ENCODE measurements around the gene ARGLU1.
A peak's percentile ranks its signal among the peaks of the same experiment; 100 is the strongest.

Gene ARGLU1

DNA sequence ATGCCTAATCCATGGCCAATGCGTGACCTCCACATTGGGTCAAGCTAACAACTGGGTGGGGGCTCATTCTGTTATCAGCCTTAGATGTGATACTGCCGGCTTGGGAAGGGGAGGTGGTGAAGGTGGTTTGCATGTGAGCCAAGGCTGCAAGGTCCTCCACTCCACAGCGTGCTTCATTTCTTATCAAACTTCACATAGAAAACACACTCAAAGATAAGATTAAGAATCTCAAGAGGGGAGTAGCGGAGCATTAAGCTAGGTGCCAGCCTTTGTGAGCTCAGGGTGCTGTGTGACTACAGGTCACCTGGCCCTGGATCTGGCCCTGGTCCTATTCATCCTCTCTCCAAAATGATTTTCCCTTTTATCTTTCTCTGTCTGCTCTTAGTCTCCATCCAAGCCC is 13.3 kb upstream of the ARGLU1 start:
- DNase-seq, result no peak

DNA sequence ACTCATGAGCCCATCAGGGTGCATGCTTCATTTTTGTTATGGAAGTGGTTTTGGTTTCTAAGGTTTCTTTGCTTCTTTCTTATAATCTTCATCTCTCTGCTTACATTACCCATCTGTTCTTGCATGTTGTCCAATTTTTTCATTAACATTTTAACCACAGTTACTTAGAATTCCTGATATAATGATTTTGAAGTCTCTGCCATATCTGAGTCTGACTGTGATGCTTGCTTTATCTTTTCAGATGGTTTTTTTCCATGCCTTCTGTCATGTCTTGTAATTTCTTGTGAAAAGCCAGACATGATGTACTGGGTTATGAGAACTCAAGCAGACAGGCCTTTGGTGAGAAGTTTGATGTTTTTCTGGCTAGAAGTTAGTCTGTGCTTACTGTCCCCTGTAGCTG is 8.0 kb upstream of the ARGLU1 start:
- DNase-seq, result no peak

DNA sequence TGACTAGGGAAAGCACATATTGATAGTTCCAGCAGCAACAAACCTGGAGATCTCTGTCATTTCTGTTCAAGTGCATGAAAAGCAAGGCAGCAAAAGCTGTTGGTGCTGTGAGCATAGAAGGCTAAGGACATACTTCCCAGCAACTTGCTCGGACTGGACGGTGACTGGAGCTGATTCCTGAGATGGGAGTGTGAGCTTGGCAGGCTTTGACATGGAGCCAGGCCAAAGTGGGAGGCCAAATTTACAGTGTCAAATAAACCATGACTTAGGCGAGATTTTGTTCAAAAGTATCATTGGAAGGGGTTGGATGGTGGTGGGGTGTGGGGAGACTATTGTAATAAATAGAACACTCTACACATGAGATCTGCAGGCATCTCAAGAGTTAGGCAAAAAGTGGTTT is 5.9 kb upstream of the ARGLU1 start:
- no peak for DNase-seq

DNA sequence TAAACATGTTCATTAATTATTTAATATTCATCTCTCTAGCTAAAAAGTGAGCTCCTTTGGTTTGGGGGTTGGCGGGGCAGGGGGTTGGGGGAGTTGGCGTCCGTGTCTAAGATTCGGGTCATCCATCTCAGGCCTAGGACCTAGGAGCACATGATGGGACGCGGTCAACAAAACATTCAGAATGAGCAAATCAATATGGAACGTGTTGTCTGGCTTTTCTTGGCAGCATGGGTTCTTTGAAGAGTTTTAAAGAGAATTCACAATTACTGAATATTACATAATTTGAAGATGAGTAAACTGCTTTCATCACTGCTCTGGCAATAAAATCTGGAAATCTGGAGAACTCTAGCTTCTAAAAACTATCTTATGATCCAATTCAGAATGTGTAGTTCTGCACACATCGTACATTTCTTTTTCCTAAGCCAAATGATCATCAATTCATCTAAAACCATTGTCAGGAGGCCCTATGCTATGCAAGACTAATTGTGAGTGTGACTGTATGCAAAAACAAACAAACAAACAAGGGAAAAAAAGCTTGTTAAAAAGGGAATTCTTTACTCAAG is 5.4 kb upstream of the ARGLU1 start:
- DNase-seq, result no peak

DNA sequence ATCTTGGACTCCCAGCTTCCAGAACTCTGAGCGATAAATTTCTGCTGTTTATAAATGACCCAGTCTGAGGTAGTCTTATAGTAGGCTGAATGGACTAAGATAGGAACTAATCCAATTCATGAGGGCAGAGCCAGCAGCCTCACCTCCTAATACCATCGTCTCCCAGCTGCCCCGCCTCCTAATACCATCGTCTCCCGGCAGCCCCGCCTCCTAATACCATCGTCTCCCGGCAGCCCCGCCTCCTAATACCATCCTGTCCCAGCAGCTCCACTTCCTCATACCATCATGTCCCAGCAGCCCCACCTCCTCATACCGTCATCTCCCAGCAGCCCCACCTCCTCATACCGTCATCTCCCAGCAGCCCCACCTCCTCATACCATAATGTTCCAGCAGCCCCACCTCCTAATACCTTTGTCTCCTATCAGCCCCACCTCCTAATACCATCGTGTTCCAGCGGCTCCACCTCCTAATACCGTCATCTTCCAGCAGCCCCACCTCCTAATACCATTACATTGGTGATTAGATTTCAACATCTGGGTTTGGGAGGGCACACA is 2.4 kb upstream of the ARGLU1 start:
- DNase-seq, result peak; percentile 63

DNA sequence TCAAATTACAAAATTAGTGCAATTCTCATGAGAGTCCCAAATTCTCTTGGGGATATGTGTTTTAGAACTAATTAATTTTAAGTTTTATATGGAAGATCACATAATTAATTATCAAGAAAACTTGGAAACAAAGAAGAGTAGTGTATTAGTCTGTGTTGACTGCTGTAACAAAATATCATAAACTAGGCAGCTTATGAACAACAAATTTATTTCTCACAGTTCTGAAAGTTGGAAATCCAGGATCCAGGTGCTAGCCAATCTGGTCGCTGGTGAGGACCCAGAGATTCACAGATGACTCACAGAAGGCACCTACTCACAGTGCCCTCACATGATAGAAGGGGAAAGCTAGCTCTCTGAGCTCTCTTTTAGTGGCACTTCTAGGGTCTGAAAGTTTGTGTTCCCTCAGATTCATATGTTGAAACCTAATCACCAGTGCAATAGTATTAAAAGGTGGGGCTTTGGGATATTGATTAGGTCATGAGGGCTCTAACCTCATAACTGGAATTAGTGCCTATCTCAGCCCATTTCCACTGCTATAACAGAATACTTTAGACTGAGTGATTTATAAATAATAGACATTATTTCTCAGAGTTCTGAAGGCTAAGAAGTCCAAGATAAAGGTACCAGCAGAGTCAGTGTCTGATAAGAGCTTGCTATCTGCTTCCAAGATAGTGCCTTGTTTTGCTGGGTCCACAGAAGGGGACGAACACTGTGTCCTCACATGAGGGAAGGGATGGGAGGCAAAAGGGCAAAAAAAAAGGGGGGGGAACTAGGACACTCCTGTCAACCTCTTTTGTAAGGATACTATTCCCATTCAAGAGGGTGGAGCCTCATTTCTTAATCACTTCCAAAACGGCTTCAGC is 1.5 kb upstream of the ARGLU1 start:
- no peak for DNase-seq

DNA sequence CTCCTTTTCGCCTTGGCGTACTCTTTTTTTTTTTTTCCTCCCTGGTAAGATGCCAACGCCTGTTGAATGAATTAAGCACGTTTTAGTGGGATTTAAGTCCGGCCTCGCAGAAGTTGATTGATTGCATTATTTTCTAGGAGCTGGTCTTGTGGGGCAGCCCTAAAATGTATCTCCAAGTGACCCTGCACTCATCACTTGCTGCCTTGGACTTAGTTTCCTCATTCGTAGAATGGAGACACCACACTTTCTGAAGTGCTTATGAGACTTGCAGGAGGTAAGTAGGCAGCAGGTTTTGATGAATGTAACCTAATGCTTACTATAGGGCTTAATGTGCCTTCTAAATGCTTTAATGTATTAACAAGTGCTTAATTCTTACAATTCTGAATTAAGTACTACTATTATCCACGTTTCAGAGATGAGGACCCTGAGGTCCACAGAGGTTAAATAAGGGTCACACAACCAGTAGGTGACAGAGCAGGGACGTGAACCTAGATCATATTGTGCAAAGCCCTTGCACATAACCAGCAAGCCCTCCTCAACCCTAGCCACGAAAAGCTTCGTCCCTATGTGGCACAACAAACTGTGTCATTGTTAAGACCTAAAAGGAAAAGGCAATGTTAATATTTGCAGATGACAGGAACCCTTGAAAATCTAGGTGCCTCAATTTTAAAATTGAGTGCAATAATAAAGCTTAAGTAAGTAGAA is 514 bp upstream of the ARGLU1 start:
- no peak for DNase-seq

DNA sequence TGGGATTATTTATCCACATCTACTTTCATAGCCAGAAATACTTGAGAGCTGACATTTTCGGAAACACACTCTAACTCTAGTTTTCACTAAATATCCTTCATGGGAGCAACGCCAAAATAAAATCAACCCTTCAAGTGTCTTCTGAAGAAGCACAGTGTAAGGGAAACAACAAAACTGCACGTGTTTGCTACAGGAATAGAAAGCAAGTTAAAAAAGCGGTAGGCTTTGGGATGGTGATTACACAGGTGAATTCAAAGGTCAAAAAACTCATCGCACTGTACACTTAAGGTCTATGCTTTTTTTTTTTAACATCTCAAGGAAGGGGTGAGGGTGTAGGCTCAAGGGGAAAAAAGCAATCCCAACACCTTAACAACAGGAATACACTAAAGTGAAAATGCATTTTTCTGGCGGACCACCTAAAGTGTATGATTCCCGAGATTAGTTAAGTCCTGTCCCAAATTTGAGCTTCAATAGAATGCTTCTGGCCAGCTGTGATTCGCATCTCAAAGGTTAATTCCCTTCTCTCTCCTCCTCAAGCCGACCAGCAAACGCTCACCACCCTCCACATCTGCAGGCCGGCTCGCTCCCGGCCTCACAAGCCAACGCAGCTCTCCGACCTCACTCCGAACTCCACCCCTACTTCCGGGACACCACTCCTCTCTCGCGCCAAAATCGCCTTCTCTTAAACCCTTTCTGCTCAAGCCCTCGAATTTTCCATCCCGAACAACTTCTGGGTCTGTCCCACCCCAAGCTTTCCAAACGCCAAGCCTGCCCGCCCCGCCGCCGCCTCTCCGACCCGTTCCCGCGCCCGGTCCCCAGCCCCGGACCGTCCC is 1.1 kb downstream of the ARGLU1 start:
- DNase-seq, result peak; percentile 57

DNA sequence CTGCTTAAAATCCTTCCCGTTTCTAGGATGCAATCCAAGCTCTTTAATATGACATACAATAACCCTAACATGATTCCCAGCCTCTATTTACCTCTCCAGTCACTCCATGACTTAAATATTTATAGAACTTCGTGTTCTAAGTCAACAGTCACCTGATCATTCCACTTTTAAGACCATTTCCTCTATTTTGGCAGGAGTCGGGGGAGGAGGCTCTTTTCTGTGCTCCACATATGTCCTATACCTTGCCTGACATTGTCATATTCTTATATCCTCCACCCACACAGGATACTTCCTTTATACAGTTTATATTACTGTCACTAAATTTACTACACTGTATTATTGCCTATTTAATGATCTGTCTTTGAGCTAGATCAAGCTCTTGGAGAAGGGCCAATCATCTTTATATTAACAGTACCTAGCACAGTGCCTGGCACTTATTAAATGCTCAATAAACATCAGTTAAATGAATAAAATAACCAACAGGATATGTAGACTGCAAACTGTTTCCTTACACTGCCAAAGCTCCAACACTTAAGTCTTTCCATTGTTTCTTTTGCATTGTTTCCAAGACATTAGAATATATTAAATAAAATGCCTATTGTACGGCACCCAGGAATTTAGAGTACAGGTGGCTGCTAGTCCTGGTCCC is 2.7 kb downstream of the ARGLU1 start:
- DNase-seq, result peak; percentile 43

DNA sequence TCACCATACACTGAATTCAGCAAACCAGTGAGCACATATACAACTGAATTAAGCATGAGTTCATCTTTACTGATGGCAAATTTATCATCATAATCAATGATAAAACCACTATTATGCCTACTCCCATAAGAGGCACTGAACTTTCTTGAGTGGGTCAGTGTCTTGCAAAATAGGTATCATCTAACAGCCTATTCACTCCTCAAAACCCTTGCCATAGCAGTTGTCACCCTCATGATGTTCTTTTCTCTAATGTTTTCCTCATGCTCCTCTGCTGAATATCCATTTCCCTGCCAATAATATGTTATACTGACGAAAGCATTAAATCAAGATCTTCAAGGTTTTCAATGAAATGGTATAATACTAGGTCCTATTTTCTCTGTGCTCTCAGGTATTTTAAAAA is 5.6 kb downstream of the ARGLU1 start:
- DNase-seq, result no peak

DNA sequence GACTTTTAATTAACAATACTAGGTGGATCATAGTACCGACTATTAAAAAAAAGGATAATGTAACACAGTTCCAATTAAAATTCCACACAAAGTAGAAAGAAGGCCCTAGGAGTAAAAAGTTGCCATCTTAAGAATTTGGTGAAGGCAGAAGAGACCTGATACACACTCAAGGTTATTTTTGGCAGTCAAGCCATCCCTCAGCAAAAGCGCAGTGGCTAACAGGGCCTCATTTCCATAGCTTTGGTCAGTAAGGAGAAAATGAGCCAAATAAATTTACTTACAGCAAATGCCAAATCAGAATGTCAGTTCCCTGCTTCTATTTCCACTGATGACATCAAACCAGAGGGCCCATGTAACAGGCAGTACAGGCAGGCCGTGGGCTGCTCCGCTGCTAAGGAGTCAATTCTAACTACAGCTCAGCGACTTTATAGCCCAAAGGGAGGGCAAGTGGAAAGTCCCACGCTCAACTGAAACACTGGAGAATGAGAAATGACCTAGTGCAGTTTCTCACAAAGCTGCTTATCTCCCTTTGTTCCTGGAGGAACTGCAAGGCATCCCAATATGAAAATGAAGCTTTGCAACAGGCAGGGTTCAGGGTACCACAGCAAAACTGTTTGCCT is 6.3 kb downstream of the ARGLU1 start:
- DNase-seq, result peak; percentile 61

DNA sequence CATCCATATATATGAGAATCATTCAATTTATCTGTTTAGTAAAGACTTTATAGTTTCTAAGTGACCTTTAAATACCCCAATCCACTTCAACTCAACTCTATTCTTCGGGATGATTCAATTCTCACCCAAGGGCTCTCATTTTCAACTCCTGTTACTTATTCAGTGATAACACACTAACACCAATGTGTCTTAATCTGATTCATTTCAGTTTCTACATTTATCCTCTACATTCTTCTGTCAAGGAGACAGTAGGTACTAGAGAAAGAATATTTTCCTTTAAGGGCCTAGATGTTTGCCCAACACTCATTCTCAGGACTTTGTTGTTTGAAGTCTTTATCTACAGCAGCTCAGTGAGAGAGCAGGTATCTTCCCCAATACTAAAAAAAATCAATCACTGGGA is 7.1 kb downstream of the ARGLU1 start:
- DNase-seq, result no peak

DNA sequence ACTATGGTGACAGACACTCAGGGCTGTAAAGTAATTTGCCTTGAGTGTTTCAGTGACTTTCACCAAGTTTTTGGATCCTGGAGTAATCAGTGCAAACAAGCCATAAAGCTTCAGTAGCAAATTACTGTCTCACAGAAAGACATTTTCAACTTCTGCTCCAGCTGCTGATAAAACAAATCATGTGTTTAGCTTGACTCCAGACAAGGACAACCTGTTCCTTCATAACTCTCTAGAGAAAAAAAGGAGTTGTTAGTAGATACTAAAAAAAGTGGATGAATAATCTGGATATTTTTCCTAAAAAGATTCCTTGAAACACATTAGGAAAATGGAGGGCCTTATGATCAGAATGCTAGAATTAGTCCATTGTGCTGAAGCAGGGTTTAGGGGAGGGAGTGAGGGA is 9.4 kb downstream of the ARGLU1 start:
- no peak for DNase-seq

DNA sequence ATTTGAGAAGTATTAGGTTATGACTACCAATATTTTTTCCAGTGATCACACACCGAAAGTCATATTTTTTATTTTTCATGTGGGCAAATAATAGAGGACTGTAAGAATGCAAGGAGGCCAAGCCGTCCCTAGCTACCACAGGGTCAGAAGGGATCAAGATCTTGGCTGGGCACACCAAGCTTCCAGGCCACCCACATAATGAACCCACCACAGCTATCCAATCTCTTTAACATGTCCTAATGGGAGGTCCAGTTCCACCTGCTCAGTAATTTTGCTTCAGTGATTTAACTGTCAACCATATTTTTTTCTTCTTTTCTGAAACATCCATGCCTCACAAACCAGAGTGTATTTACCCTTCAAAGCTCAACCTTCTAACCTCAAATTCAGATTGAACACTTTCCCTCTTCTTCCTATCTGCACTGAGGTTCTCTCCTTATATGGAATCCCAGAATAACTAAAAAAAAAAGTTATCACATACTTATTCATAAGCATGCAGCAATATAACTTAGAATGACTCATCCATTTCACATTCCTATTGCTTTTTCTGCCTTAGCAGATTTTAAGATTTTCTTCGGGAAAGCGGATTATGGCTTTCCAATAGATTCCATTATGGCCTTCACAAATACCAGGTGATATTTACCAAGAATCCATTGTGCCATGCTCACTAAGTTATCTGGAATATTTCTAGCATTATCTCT is 12.2 kb downstream of the ARGLU1 start:
- no peak for DNase-seq

DNA sequence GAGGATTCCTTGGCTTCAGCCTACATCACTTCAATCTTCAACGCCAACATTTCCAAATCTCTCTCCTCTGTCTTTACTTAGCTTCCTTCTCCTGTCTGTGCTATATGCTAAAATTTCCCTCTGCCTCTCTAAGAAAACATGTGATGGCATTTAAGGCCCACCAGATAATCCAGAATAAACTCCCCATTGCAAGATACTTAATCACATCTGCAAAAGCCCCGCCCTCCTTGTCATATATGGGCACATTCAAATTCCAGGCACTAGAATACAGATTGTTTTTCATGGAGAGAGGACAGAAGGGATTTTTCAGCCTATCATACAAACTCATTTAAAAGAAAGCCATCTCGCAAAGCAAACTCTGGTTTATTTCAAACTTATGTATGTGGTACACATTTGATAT is 16.2 kb downstream of the ARGLU1 start:
- no peak for DNase-seq

DNA sequence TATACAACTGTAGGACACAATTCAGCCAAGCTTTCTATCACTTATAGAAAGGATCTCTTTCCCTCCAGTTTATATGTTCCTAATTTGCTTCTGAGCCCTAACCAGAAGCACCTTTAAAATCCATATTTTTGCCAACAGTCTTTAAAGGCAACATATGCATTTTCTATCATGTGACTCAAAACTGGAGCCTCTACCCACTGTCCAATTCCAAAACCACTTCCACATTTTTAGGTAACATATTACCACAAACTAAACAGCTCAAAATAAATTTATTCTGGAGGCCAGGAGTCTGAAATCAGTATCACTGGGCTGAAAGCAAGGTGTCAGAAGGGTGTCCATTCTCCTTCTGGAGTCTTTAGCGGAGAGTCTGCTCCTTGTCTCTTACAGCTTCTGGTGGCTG is 16.6 kb downstream of the ARGLU1 start:
- no peak for DNase-seq

DNA sequence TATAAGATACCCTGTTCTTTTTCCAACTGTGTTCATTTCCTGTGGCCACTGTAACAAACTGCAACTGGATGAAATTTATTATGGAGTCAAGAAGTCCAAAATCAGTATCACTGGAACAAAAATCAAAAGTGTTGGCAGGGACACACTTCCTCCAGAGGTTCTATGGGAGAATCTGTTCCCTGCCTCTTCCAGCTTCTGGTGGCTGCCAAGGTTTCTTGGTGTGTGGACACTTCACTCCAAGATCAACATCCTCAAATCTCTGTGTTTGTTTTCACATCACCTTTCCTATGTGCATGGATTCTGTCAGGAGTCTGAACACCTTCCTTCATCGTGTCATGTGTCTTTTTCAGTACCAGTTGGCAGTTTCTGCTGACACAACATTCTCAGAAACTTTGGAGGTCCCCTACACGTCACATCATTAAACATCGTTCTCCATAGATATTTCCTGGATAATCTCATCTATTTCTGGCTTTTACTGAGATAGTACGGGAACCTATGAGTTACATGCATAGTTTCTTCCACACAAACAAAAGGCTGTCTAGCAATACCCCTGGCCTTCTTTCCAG is 17.3 kb downstream of the ARGLU1 start:
- no peak for DNase-seq

DNA sequence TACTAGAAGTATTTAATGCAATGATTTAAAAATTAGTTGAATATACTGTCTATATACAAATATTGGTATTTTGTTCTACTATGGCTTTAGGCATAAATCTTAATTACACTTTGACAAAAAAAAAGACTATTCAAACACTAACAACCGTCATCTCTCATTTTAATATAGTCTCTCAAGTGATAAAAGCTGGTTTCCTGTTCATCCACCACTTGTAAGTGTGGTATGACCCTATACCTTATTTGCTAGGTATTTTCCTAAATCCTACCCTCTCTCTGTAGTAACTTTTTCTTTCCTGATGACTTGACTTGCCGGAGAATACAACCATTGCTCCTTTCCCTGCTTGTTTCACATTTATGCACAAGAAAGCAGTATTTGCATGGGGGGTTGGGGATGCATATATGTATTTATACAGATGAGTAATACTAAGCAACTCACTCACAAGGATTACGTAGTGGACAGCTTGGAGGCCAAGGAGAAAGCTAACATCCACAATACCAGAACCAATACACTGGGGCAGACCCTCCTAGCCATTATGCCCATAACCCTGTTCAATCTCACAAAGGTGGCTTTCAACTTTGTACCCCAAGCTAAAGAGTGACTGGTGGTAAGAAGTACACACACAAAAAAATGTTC is 19.8 kb downstream of the ARGLU1 start:
- DNase-seq, result no peak

DNA sequence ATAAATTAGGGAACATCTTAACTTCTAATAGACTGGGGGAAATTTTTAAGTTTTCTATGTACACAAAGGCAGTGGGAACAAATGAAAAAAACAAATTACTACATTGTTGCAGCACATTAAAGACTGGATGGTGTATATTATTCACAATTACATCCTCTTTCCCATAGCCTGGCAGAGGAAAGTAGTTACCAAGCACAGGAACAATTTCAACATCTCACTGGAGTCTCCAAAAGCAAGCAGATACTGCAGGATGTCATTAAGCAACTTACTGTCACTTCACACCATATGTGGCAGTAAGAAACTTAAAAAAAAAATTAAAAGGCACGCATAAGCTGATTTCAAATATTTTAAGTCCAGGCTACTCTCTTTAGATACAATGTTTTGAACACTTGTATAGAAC is 26.1 kb downstream of the ARGLU1 start:
- DNase-seq, result peak; percentile 39

DNA sequence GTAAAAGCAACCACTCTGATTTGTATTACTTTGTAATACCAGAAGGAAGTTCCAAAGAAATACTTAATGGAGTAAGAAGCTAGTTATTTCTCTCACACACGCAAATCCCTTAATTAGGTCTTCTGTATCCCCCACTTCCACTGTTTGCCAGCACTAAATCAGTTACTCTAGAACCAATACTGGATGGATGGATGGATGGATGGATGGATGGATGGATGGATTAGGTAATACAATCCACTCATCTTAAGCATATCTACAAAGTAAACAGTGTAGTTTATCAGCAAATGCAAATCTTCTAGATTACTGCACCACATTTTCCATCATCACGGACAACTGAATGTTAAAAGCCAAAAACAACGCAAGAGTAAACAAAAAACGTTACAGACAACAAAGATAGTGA is 27.3 kb downstream of the ARGLU1 start:
- no peak for DNase-seq
